Epithelial cell of proximal tubule (primary cell): ENCODE results near the gene NPL. TPM values are rescaled to one million over a fixed set of nuclear protein-coding genes. Genes with fewer than 3 reads are reported as not detected.

Experiments used
- DNase-seq: peaks from one replicate; pipeline ENCODE4 v3.0.0-alpha.2; 2011; ENCODE audit warnings: low read depth
- H3K4me3 ChIP-seq: 2 replicates; pipeline ENCODE4 v1.5.1; 2011; ENCODE audit warnings: low read depth, mild to moderate bottlenecking, low read length
- total RNA-seq: library from RNA; depleted of rRNA; stranded (reverse); fragments of >200 nt; gene quantifications from 2 replicates; pipeline ENCODE4 v1.2.3, GENCODE V29; 2015
- TF ChIP-seq, protein P1 (sequence below): conservative IDR thresholded peaks from 2 replicates; pipeline ENCODE4 v1.5.1; 2012; ENCODE audit warnings: low read depth, mild to moderate bottlenecking, low read length

The NPL gene
- total RNA-seq, 1 donor from 2014 or later: 0.06 TPM

DNA sequence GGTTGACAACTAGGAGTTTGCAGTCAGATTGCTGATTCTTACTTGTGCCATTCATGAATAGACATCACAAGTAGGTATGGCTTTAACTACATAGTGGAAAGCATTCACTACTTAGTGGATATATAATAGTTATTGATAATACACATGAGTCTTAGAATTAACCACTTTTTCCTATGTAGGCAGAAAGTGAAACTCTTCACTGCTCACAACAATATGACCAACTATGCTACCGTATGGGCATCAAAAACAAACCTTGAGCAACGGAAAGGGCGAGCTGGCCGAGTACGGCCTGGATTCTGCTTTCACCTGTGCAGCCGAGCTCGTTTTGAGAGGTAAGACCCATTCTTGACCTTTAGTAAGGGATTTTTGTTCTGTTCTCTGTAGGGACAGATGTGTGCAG lies 88.3 kb downstream of the NPL start:
- TF ChIP-seq, protein P1, sequence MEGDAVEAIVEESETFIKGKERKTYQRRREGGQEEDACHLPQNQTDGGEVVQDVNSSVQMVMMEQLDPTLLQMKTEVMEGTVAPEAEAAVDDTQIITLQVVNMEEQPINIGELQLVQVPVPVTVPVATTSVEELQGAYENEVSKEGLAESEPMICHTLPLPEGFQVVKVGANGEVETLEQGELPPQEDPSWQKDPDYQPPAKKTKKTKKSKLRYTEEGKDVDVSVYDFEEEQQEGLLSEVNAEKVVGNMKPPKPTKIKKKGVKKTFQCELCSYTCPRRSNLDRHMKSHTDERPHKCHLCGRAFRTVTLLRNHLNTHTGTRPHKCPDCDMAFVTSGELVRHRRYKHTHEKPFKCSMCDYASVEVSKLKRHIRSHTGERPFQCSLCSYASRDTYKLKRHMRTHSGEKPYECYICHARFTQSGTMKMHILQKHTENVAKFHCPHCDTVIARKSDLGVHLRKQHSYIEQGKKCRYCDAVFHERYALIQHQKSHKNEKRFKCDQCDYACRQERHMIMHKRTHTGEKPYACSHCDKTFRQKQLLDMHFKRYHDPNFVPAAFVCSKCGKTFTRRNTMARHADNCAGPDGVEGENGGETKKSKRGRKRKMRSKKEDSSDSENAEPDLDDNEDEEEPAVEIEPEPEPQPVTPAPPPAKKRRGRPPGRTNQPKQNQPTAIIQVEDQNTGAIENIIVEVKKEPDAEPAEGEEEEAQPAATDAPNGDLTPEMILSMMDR: no peak
- no peak for DNase-seq
- H3K4me3 ChIP-seq: no peak overlapping the region

Other genes with a start within 250 kb of the NPL start
- gene RNASEL, start 200.5 kb upstream of the NPL start, total RNA-seq: 1.7 and 2.5 TPM in 2 replicates
- 0.36 and 0.81 TPM in 2 replicates for gene RGS16, start 185.4 kb upstream of the NPL start, total RNA-seq
- gene RGS8, start 105.2 kb upstream of the NPL start, total RNA-seq: not detected in 2 replicates
- gene DHX9, start 49.6 kb downstream of the NPL start, total RNA-seq: 154 and 202 TPM in 2 replicates
- 0.17 and 0.80 TPM in 2 replicates for gene SHCBP1L, start 163.4 kb downstream of the NPL start, total RNA-seq
- gene LAMC1, start 233.6 kb downstream of the NPL start, total RNA-seq: 122 and 162 TPM in 2 replicates